NCI-H1930 (cell line): ENCODE results near the gene GABRQ.
"Not testable (repeated sequence)": the region's sequence is repeated elsewhere in the genome, so short reads cannot be mapped to it uniquely, and the experiment has no call there.

ENCODE experiments used
- DNase-seq, 2 experiments: peaks; one replicate each; lab custom pipeline; 2025; lab: John Stamatoyannopoulos, UW

Gene GABRQ

DNA sequence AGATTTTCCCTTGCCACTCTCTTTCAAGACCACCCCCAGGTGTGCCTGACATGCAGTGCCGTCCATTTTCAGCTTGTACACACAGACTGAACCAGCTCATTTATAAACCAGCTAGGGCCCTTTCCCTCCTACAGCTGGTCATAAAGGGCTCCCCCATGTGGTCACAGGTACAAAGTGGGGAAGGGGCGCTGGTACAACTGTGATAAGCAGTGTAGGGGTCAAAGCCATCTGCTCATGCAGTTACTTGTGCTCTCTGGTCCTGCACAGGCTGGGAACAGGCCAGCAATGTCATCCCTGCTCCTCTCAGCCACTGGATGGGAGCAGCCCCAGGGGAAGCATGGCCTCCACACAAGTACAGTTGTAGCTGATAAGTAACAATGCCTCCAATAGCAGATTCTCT lies 20.6 kb downstream of the GABRQ start:
- no peak for DNase-seq

DNA sequence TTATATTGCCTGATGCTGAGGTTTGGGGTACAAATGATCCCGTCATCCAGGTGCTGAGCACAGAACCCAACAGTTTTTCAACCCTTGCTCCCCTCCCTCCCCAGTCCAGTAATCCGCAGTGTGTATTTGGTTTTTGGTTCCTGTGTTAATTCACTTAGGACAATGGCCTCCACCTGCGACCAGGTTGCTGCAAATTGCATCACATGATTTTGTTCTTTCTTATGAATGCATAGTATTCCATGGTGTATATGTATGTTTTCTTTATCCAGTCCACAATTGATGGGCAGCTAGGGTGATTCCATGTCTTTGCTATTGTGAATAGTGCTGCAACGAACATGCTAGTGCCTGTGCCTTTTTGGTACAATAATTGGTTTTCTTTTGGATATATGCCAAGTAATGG lies 25.4 kb downstream of the GABRQ start:
- DNase-seq = no peak

DNA sequence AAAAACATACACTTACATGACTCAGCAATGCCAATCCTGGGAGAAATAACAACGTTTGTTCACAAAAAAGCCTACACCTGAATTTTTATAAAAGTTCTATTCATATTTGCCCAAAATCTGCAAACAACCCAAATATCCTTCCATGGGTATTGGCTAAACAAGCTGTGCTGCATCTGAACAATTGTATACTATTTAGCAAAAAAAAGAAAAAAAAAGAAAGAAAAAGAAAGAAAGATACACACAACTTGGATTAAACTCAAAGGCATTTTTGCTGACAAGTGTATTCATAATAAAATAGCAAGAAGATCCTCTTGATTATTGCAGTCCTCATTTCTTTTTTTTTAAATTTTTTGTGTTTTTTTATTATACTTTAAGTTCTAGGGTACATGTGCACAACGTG lies 36.4 kb downstream of the GABRQ start:
- no peak for DNase-seq

DNA sequence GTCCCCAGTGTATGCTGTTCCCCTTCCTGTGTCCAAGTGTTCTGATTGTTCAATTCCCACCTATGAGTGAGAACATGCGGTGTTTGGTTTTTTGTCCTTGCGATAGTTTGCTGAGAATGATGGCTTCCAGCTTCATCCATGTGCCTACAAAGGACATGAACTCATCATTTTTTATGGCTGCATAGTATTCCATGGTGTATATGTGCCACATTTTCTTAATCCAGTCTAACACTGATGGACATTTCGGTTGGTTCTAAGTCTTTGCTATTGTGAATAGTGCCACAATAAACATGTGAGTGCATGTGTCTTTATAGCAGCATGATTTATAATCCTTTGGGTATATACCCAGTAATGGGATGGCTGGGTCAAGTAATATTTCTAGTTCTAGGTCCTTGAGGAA lies 37.0 kb downstream of the GABRQ start:
- DNase-seq = not testable (repeated sequence)

DNA sequence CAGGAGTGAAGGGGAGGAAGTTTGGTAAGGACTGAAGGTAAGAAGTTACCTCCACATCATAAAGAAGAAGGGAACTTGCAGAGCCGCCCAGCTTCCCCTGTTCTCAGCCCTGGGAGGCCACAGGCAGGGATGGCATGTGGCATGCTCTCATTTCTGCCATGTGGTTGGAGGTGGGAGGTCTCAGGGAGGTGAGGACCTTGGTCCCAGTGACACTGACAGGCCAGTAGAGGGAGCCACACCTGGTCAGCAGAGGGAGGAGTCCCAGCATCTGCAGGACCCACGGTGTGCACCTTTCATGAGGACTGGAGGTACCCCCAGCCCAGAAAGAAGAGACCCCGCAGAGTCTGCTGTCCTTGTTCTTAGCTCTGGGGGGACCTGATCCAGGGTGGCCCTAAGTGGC lies 43.3 kb downstream of the GABRQ start:
- not testable (repeated sequence) for DNase-seq

DNA sequence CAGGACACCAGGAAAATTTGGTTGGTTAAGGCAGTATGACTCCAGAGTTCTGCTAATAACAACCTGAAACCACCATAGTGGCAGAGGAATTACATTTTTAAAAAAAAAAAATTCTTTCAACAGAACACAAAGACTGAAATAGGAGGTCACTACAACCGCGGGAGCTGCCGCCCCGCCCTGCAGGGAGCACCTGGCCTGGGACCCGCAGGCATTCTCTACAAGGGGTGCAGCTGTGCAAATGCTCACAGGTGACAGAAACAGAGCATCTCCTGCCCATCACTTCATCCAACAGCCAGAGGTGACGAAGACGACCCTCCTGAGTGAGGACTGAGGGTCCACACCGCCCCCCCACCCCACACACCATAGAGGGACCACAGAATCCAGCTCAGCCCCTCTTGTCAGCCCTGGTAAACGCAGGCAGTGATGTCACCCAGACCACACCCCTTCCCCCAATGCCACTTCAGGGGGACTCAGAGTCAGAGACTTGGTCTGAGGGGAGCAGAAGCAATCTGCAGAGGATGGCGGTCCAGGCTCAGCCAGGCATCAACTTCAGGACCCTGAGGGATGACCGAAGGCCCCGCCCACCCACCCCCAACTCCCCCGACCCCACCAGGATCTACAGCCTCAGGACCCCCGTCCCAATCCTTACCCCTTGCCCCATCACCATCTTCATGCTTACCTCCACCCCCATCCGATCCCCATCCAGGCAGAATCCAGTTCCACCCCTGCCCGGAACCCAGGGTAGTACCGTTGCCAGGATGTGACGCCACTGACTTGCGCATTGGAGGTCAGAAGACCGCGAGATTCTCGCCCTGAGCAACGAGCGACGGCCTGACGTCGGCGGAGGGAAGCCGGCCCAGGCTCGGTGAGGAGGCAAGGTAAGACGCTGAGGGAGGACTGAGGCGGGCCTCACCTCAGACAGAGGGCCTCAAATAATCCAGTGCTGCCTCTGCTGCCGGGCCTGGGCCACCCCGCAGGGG lies 60.5 kb downstream of the GABRQ start, which contains the start of gene MAGEA3:
MAGEA3 (plus strand) TSS at position 843 of the 980 bp plus-strand sequence. CDS start 2,039 bp downstream, outside the sequence.
- not testable (repeated sequence) for DNase-seq

DNA sequence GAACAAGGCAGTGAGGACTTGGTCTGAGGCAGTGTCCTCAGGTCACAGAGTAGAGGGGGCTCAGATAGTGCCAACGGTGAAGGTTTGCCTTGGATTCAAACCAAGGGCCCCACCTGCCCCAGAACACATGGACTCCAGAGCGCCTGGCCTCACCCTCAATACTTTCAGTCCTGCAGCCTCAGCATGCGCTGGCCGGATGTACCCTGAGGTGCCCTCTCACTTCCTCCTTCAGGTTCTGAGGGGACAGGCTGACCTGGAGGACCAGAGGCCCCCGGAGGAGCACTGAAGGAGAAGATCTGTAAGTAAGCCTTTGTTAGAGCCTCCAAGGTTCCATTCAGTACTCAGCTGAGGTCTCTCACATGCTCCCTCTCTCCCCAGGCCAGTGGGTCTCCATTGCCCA lies 62.7 kb downstream of the GABRQ start:
- DNase-seq = not testable (repeated sequence)

DNA sequence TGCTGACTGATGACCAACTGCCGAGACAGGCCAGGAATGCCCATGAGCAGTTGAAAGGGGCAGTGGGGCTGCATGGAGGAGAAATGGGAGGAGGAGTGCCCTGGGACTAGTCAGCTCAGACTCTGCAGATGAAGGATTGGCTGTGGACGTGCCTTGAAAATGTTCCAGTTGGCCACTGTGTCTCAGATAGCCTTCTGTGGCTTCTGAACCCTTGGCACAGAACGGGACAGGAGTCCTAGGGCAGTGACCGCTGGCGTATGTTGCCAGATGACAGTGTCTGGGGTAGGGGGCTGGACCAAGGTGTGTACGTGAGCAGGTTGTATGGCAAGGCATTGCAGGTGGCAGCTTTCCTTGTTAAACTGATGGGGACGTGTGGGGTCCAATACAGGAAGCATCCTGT lies 68.8 kb downstream of the GABRQ start:
- not testable (repeated sequence) for DNase-seq
